ENCODE data around the gene PIP5K1C. TPM values are rescaled to one million over a fixed set of nuclear protein-coding genes. Genes with fewer than 3 reads are reported as not detected.

The PIP5K1C gene
- total RNA-seq, 1 experiment from 2014 or later = 34.0 TPM

- no peak for TF ChIP-seq AR (CRISPR knock-in tag; IDR thresholded peaks at IDR 0.05)
- TF ChIP-seq TEAD4 (CRISPR knock-in tag; IDR thresholded peaks at IDR 0.05) = no peak
- no peak for TF ChIP-seq SMAD4 (CRISPR knock-in tag; IDR thresholded peaks at IDR 0.05)
- TF ChIP-seq NR3C1 (CRISPR knock-in tag; conservative IDR thresholded peaks at IDR 0.05; ENCODE audit: low read depth) = no peak
- TF ChIP-seq GRHL2 (CRISPR knock-in tag; IDR thresholded peaks at IDR 0.05; ENCODE audit: insufficient replicate concordance, severe bottlenecking) = no peak
- TF ChIP-seq ZNF671 (CRISPR knock-in tag; IDR thresholded peaks at IDR 0.05) = no peak
- TF ChIP-seq MYBL2 (CRISPR knock-in tag; IDR thresholded peaks at IDR 0.05) = no peak
These were observed 61.8 kb downstream of the PIP5K1C start (continued) for GRCh38 chr19:3638208-3639193.

- TF ChIP-seq ZNF219 (CRISPR knock-in tag; IDR thresholded peaks at IDR 0.05; ENCODE audit: borderline replicate concordance) = no peak
- TF ChIP-seq ATF2 (CRISPR knock-in tag; IDR thresholded peaks at IDR 0.05; ENCODE audit: borderline replicate concordance, low read depth) = no peak
- TF ChIP-seq TCF7 (CRISPR knock-in tag; IDR thresholded peaks at IDR 0.05; ENCODE audit: low read depth) = no peak
- TF ChIP-seq ESRRA (CRISPR knock-in tag; IDR thresholded peaks at IDR 0.05; ENCODE audit: borderline replicate concordance) = no peak
- no peak for TF ChIP-seq ZNF671 (CRISPR knock-in tag; IDR thresholded peaks at IDR 0.05)
- TF ChIP-seq AFF4 (CRISPR knock-in tag; IDR thresholded peaks at IDR 0.05; ENCODE audit: borderline replicate concordance) = no peak
- TF ChIP-seq AR (CRISPR knock-in tag; IDR thresholded peaks at IDR 0.05) = no peak
- no peak for TF ChIP-seq ZNF263 (CRISPR knock-in tag; IDR thresholded peaks at IDR 0.05; ENCODE audit: low read depth)
- TF ChIP-seq RELA (CRISPR knock-in tag; IDR thresholded peaks at IDR 0.05; ENCODE audit: borderline replicate concordance) = no peak
- no peak for TF ChIP-seq MYBL2 (CRISPR knock-in tag; IDR thresholded peaks at IDR 0.05)
- TF ChIP-seq CTCF (IDR thresholded peaks at IDR 0.05) = no peak
- no peak for TF ChIP-seq ZNF423 (CRISPR knock-in tag; IDR thresholded peaks at IDR 0.05)
- no peak for TF ChIP-seq MLX (CRISPR knock-in tag; IDR thresholded peaks at IDR 0.05)
- no peak for TF ChIP-seq NFATC4 (CRISPR knock-in tag; IDR thresholded peaks at IDR 0.05)
- ChIA-PET POLR2A (no interaction called here), CTCF (interaction anchor here (0.5 kb wide), 1 partner anchor 18 kb away, joined by 3 read pairs; no protein-coding TSS in a partner anchor)
- Mint-ChIP-seq H3K4me3 (no peak overlapping the region), H3K36me3 (peaks cover 10% of the 10 kb centered on the region; the same call in 1 of the 2 replicates), H3K27ac (no peak overlapping the region), H3K9me3 (no peaks in the 10 kb centered on the region), H3K4me1 (no peaks in the 10 kb centered on the region), H3K27me3 (ENCODE audit: low read depth) (no peaks in the 10 kb centered on the region)
- no peak for ATAC-seq
- DNase-seq (ENCODE audit: low spot score) = no peak
These were observed 62.6 kb downstream of the PIP5K1C start for GRCh38 chr19:3637621-3638020.
